Stomach (tissue), 9 donors: ENCODE results near the gene TXLNA. TPM values are rescaled to one million over a fixed set of nuclear protein-coding genes. Genes with fewer than 3 reads are reported as not detected.

Source experiments
- DNase-seq, 2 donors: peaks; one replicate each; pipeline versions ENCODE4 v3.0.0 to v3.0.0-alpha.2; 2013 to 2019
- H3K27ac ChIP-seq, 5 donors: fragments of 200-600 bp in 4 of 5; sonication (generic) in 4 of 5; one replicate each; pipeline ENCODE4 v1.5.1; 2013 to 2019; ENCODE audit warnings: mild to moderate bottlenecking in 1 of 5, moderate library complexity in 1 of 5
- H3K27me3 ChIP-seq, 3 donors: fragments of 200-600 bp; sonication (generic); one replicate each; pipeline ENCODE4 v1.5.1; 2017 to 2019; ENCODE audit warnings: mixed run types in 1 of 3
- H3K36me3 ChIP-seq, 4 donors: fragments of 200-600 bp; sonication (generic); 1 replicate in 3 of 4; 2 replicates in 1 of 4; pipeline ENCODE4 v1.5.1; 2016 to 2019
- H3K4me1 ChIP-seq, 4 donors: fragments of 200-600 bp; sonication (generic); one replicate each; pipeline ENCODE4 v1.5.1; 2016 to 2019
- H3K4me3 ChIP-seq, 4 donors: fragments of 200-600 bp; sonication (generic) in 3 of 4; one replicate each; pipeline ENCODE4 v1.5.1; 2016 to 2019; ENCODE audit warnings: mild to moderate bottlenecking in 1 of 4
- H3K9me3 ChIP-seq, 4 donors: fragments of 200-600 bp; sonication (generic); one replicate each; pipeline ENCODE4 v1.5.1; 2016 to 2019
- EP300 ChIP-seq: sonication (generic); formaldehyde crosslinking; IDR thresholded peaks from one replicate; pipeline ENCODE4 v1.6.1; 2017; ENCODE audit warnings: antibody characterized with exemption
- POLR2A ChIP-seq, 4 donors: fragments of 450-650 bp; IDR thresholded peaks; one replicate each; pipeline ENCODE4 v1.6.1; 2016; ENCODE audit warnings: antibody characterized with exemption in 4 of 4, control low read depth in 2 of 4, mild to moderate bottlenecking in 1 of 4, moderate library complexity in 1 of 4
- POLR2AphosphoS5 ChIP-seq, 3 donors: sonication (generic); formaldehyde crosslinking; IDR thresholded peaks; one replicate each; pipeline ENCODE4 v1.6.1; 2016; ENCODE audit warnings: antibody characterized with exemption in 3 of 3
- WGBS, 5 donors: extraction: QIAGEN DNeasy Blood & Tissue Kit in 3 of 5; methylation state at CpG; one replicate each; pipeline versions ENCODE4 v1.1.5 to v1.1.7; 2013 to 2018; 5-methylcytosine and 5-hydroxymethylcytosine counted together
- intact Hi-C: fragments of 100-400 bp; cut with DNase I; formaldehyde crosslinking; loops from one replicate; pipeline ENCODE4 v1.15.1; 2023; ENCODE audit warnings: low total_unique reads
- polyA plus RNA-seq, 3 donors: library from polyadenylated mRNA; stranded (reverse); fragments of 200-250 nt; gene quantifications; one replicate each; pipeline ENCODE4 v1.2.3, GENCODE V29; 2013
- total RNA-seq, 5 donors: library from RNA; depleted of rRNA; stranded (reverse); fragments of >200 nt; gene quantifications; one replicate each; pipeline versions ENCODE4 v1.1.0 to v1.2.3, GENCODE V29; 2014 to 2016
- TF ChIP-seq, protein P1 (sequence below), 7 experiments: fragments of 450-650 bp in 4 of 7; fragments of 200-600 bp in 3 of 7; sonication (generic) in 3 of 7; IDR thresholded peaks; one replicate each; pipeline ENCODE4 v1.5.1; 2016 to 2019; ENCODE audit warnings: antibody characterized with exemption in 7 of 7, control low read depth in 2 of 7, mild to moderate bottlenecking in 1 of 7
- donor health status: healthy with polysubstance abuse.
- donor health status: Bipolar disorder and iron deficiency.
- donor health status: healthy.

Gene TXLNA
- total and polyA plus RNA-seq, 8 donors: 9.8 to 48.1 (median 24.1) TPM

DNA sequence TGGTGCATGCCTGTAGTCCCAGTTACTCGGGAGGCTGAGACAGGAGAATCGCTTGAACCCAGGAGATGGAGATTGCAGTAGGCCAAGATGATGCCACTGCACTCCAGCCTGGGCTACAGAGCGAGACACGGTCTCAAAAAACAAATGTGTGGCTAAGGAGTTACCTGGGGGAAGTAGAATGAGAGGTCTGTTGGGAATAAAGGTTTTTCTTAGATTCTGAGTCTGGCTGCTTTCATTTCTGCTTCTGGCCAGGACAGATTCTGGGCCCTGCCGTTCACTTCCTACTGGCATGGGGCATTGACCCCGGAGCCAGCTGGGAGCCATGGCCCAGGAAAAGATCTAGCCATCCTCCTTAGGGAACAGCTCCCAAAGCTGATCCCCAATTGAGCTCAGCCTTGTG is 29.0 kb downstream of the TXLNA start:
- H3K27ac ChIP-seq: peak overlapping the region; percentile 18 to 65 (median 46)
- no peaks in the 10 kb centered on the region for H3K27me3 ChIP-seq

DNA sequence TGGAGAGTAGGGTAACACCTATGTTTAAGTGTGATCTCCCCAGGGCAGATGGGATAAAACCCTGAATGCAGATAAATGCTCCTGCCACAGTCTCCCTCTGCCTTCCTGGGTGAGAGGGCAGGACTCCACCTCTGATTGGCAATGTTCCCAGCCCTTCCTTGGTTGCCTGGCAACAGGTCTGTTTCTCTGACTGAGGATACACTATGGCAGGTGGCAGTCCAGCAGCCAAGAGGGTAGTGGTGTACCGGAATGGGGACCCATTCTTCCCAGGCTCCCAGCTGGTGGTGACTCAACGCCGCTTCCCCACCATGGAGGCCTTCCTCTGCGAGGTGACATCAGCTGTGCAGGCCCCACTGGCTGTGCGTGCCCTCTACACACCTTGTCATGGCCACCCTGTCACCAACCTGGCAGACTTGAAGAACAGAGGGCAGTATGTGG is 29.4 kb downstream of the TXLNA start, which contains the start of gene DCDC2B:
Gene DCDC2B (plus strand): TSS at position 199 of the 438 bp plus-strand sequence. CDS start 5 bp downstream, at position 204.
- H3K4me1 ChIP-seq: peaks cover 12 to 30% (median 26%) of the 10 kb centered on the region in 4 donors
- H3K4me3 ChIP-seq: no peak within 1 kb of the TSS
- intact Hi-C loops: no loop called here
- H3K36me3 ChIP-seq: peaks cover 0 to 6% (median 4%) of the 10 kb centered on the region in 4 donors
- WGBS, 5 donors: 33 to 43% (median 38%) methylated on average over 4 to 5 of the region's 5 CpGs; no CpG with 5 or more reads in 1 of the 5 donors
- peak in 1 of 3 donors; percentile 69 for TF ChIP-seq POLR2AphosphoS5 (IDR thresholded peaks at IDR 0.05)
- TF ChIP-seq EP300: no peak
- TF ChIP-seq, protein P1, sequence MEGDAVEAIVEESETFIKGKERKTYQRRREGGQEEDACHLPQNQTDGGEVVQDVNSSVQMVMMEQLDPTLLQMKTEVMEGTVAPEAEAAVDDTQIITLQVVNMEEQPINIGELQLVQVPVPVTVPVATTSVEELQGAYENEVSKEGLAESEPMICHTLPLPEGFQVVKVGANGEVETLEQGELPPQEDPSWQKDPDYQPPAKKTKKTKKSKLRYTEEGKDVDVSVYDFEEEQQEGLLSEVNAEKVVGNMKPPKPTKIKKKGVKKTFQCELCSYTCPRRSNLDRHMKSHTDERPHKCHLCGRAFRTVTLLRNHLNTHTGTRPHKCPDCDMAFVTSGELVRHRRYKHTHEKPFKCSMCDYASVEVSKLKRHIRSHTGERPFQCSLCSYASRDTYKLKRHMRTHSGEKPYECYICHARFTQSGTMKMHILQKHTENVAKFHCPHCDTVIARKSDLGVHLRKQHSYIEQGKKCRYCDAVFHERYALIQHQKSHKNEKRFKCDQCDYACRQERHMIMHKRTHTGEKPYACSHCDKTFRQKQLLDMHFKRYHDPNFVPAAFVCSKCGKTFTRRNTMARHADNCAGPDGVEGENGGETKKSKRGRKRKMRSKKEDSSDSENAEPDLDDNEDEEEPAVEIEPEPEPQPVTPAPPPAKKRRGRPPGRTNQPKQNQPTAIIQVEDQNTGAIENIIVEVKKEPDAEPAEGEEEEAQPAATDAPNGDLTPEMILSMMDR (IDR thresholded peaks at IDR 0.05): peak in 1 of 7 experiments; percentile 8
- no peaks in the 10 kb centered on the region for H3K9me3 ChIP-seq
- H3K27me3 ChIP-seq: no peaks in the 10 kb centered on the region
- DNase-seq: peak; percentile 89 to 94
- peak within 1 kb of the TSS; percentile 18 to 65 (median 46) for H3K27ac ChIP-seq

More for the DNA sequence above, 29.0 kb downstream of the TXLNA start:
- 76 to 80% (median 78%) methylated on average over 6 of the region's 6 CpGs for WGBS, 5 donors
- Histone ChIP-seq H3K4me1 (peaks cover 12 to 30% (median 26%) of the 10 kb centered on the region in 4 donors), H3K36me3 (peaks cover 0 to 3% (median 2%) of the 10 kb centered on the region in 4 donors), H3K9me3 (no peaks in the 10 kb centered on the region), H3K4me3 (no peak overlapping the region)
- DNase-seq: no peak
- TF ChIP-seq POLR2AphosphoS5 (IDR thresholded peaks at IDR 0.05) (no peak), POLR2A (IDR thresholded peaks at IDR 0.05) (no peak), EP300 (no peak)
- TF ChIP-seq, protein P1 (IDR thresholded peaks at IDR 0.05): no peak
- intact Hi-C loops: no loop called here

DNA sequence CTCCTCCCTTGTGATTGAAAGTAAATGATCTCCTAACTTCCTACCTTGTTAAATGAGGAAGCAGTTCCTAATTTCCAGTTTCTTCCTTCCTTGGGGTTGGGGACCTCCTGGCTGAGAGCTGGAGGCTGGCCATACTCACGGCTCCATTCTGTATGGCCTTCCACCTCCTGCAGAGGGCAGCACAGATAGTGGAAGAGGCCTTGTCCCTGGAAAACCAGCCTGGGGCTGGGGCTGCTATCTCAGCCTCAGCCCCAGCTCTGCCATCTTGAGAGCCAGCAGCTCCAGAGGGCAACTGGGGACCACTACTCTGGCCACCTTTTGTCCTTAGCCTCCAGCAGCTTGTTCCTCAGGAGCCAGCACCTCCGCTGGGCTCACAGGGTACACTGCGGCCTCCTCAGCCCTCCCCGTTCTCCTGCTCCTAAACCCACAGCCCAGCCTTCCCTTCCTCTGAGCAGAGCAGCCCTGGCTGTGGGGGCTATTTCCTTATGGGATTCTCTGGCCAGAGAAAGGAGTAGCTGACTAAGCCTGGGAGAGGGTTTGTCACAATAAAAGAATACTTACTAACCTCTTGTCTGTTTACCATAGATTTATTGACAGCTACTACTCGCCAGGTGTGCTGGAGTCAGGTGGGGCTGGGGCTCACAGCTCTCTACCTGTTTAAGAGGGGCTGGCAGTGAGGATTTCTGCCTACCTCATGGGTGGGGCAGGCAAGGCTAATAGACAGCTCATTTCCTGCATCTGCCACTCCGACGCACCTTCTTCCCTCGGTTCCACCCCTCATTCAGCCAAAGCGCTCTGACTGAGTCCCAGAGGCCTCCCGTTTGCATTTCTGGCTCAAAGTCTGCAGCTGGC is 36.4 kb downstream of the TXLNA start:
- Histone ChIP-seq H3K27me3 (no peaks in the 10 kb centered on the region), H3K4me3 (no peak overlapping the region), H3K27ac (peak overlapping the region in 2 of 5 donors; percentile 41 to 42), H3K9me3 (no peaks in the 10 kb centered on the region), H3K4me1 (peaks cover 6 to 30% (median 16%) of the 10 kb centered on the region in 4 donors), H3K36me3 (peaks cover 20 to 66% (median 59%) of the 10 kb centered on the region in 4 donors)
- TF ChIP-seq POLR2A (IDR thresholded peaks at IDR 0.05) (no peak), EP300 (no peak), POLR2AphosphoS5 (IDR thresholded peaks at IDR 0.05) (peak in 1 of 3 donors; percentile 44)
- TF ChIP-seq, protein P1 (IDR thresholded peaks at IDR 0.05): peak in 5 of 7 experiments; percentile 36 to 75 (median 61)
- 67 to 77% (median 74%) methylated on average over 10 of the region's 10 CpGs for WGBS, 5 donors
- intact Hi-C loops: no loop called here
- peak; percentile 73 to 88 for DNase-seq

DNA sequence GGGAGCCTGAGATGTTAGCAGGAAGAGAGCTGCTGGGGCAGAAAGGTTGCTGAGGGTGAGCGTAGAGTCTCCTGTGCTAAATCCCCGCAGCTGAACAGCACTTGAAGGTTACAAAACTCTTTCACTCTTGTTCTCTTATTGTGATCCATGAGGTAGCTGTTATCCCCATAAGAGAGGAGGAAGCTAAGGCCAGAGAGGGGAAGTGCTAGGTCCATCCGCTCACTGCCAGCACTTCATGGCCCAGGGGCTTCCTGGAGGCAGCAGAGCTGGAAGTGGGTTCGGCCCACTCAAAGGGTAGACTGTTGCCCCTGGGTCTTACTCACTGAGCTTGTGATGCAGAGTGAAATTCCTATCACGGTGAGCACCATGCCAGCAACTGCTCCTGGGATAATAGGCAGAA is 37.1 kb downstream of the TXLNA start:
- intact Hi-C loops: no loop called here
- TF ChIP-seq POLR2AphosphoS5 (IDR thresholded peaks at IDR 0.05) (no peak), EP300 (no peak), POLR2A (IDR thresholded peaks at IDR 0.05) (no peak)
- TF ChIP-seq, protein P1 (IDR thresholded peaks at IDR 0.05): no peak
- Histone ChIP-seq H3K4me1 (peaks cover 13 to 37% (median 23%) of the 10 kb centered on the region in 4 donors), H3K4me3 (no peak overlapping the region), H3K27me3 (no peaks in the 10 kb centered on the region), H3K27ac (peak overlapping the region in 1 of 5 donors; percentile 41), H3K9me3 (no peaks in the 10 kb centered on the region), H3K36me3 (peaks cover 20 to 66% (median 59%) of the 10 kb centered on the region in 4 donors)
- WGBS, 5 donors: 87 to 94% (median 90%) methylated on average over 5 of the region's 5 CpGs
- DNase-seq: no peak
